HepG2 (cell line): ENCODE data around the gene CES3. TPM values are rescaled to one million over a fixed set of nuclear protein-coding genes. Genes with fewer than 3 reads are reported as not detected.
A peak's percentile ranks its signal among the peaks of the same experiment; 100 is the strongest.

ENCODE experiments used
- ELK4 ChIP-seq: sonication (generic); formaldehyde crosslinking; IDR thresholded peaks from 2 replicates; pipeline ENCODE4 v1.9.0; 2021; ENCODE audit warnings: missing genetic modification reagents, borderline replicate concordance
- FOXO1 ChIP-seq: sonication (generic); formaldehyde crosslinking; IDR thresholded peaks from 2 replicates; pipeline ENCODE4 v1.4.0; 2020; ENCODE audit warnings: missing genetic modification reagents
- GATAD2A ChIP-seq: IDR thresholded peaks from 2 replicates; pipeline ENCODE4 v1.6.1; 2016
- GPN1 ChIP-seq: sonication (generic); formaldehyde crosslinking; IDR thresholded peaks from 2 replicates; pipeline ENCODE4 v1.5.1; 2020; ENCODE audit warnings: missing genetic modification reagents, borderline replicate concordance
- GRHL1 ChIP-seq: sonication (generic); formaldehyde crosslinking; conservative IDR thresholded peaks from 2 replicates; pipeline ENCODE4 v1.8.0; 2022; ENCODE audit warnings: missing genetic modification reagents
- HDAC1 ChIP-seq: sonication (generic); formaldehyde crosslinking; IDR thresholded peaks from 2 replicates; pipeline ENCODE4 v1.5.1; 2020; ENCODE audit warnings: mild to moderate bottlenecking, missing genetic modification reagents
- PBX2 ChIP-seq: IDR thresholded peaks from 2 replicates; pipeline ENCODE4 v1.6.1; 2016; ENCODE audit warnings: control low read depth
- PLSCR1 ChIP-seq: sonication (generic); formaldehyde crosslinking; IDR thresholded peaks from 2 replicates; pipeline ENCODE4 v1.5.0; 2020; ENCODE audit warnings: missing genetic modification reagents, mild to moderate bottlenecking, borderline replicate concordance
- SOX13 ChIP-seq, 3 experiments: fragments of 450-650 bp in 1 of 3; sonication (generic) in 1 of 3; formaldehyde crosslinking in 1 of 3; IDR thresholded peaks in 2 of 3; conservative IDR thresholded peaks in 1 of 3; 2 replicates each; pipeline versions ENCODE4 v1.5.0 to v1.6.1; 2016 to 2020; ENCODE audit warnings: antibody characterized with exemption in 1 of 3, mild to moderate bottlenecking in 1 of 3, missing compliant biosample characterization in 1 of 3, missing genetic modification reagents in 1 of 3, moderate library complexity in 1 of 3
- SP5 ChIP-seq: IDR thresholded peaks from 2 replicates; pipeline ENCODE4 v1.6.1; 2016; ENCODE audit warnings: low read depth, borderline replicate concordance
- SRSF1 ChIP-seq: fragments of 200-400 bp; formaldehyde crosslinking; optimal IDR thresholded peaks from 2 replicates; pipeline ENCODE3; 2017; ENCODE audit warnings: mild to moderate bottlenecking, low read depth, low read length, moderate library complexity
- TEF ChIP-seq: sonication (generic); formaldehyde crosslinking; IDR thresholded peaks from 2 replicates; pipeline ENCODE4 v1.5.0; 2020; ENCODE audit warnings: missing genetic modification reagents
- ZNF180 ChIP-seq: sonication (generic); formaldehyde crosslinking; IDR thresholded peaks from 2 replicates; pipeline ENCODE4 v1.4.0; 2020; ENCODE audit warnings: low read depth, missing genetic modification reagents, borderline replicate concordance
- ZNF235 ChIP-seq: sonication (generic); formaldehyde crosslinking; IDR thresholded peaks from 2 replicates; pipeline ENCODE4 v1.8.1; 2023; ENCODE audit warnings: mild to moderate bottlenecking, missing genetic modification reagents, borderline replicate concordance
- ZNF317 ChIP-seq: sonication (generic); formaldehyde crosslinking; IDR thresholded peaks from 2 replicates; pipeline ENCODE4 v1.5.0; 2020; ENCODE audit warnings: mild to moderate bottlenecking, missing genetic modification reagents
- ZNF512B ChIP-seq: sonication (generic); formaldehyde crosslinking; IDR thresholded peaks from 2 replicates; pipeline ENCODE4 v1.5.1; 2020; ENCODE audit warnings: missing genetic modification reagents, mild to moderate bottlenecking, borderline replicate concordance
- ZNF598 ChIP-seq: sonication (generic); formaldehyde crosslinking; IDR thresholded peaks from 2 replicates; pipeline ENCODE4 v1.5.1; 2020; ENCODE audit warnings: mild to moderate bottlenecking, missing genetic modification reagents, borderline replicate concordance
- ZNF629 ChIP-seq: sonication (generic); formaldehyde crosslinking; conservative IDR thresholded peaks from 2 replicates; pipeline ENCODE4 v1.5.0; 2020; ENCODE audit warnings: missing genetic modification reagents
- ZSCAN21 ChIP-seq: sonication (generic); formaldehyde crosslinking; IDR thresholded peaks from 2 replicates; pipeline ENCODE4 v1.8.0; 2022; ENCODE audit warnings: mild to moderate bottlenecking, missing genetic modification reagents, moderate library complexity, borderline replicate concordance
- polyA plus RNA-seq, 8 experiments: library from polyadenylated mRNA; depleted of rRNA in 3 of 8; stranded (reverse) in 7 of 8; unstranded in 1 of 8; fragments of >200 nt; fragmentation: Illumina TruSeq in 4 of 8; extraction: Trizol in 4 of 8; gene quantifications; 2 replicates each; pipeline versions ENCODE4 v1.2.1 to v1.2.3, GENCODE V29; 2011 to 2016; ENCODE audit warnings: low read depth in 4 of 8, missing spikeins in 1 of 8, mixed read lengths in 1 of 8; ENCODE audit not compliant: insufficient read depth in 1 of 8
- total RNA-seq, 5 experiments: library from RNA; depleted of rRNA; stranded (reverse); fragments of >200 nt; fragmentation: Illumina TruSeq; extraction: Trizol; gene quantifications; 2 replicates each; pipeline ENCODE4 v1.2.3, GENCODE V29; 2016; ENCODE audit warnings: low read depth in 1 of 5

CES3 gene
- total and polyA plus RNA-seq, 2 of the 13 experiments (the other 11 are each of a cell fraction or from before 2014, with no cell fraction given): 6.6 to 17.4 TPM

GRCh38 chr16:66934138-66934838 lies 26.8 kb upstream of the CES3 start, which contains the start of gene CIAO2B (continued):
- TF ChIP-seq HDAC1 (CRISPR knock-in tag) (peak; percentile 99), GPN1 (CRISPR knock-in tag) (no peak; the same call in 1 of the 2 replicates), ZNF629 (CRISPR knock-in tag) (peak; percentile 50), ZNF317 (CRISPR knock-in tag) (peak; percentile 89), PBX2 (0 out of 2 replicates have a peak, but pooled peaks have one; percentile 14), ZNF235 (CRISPR knock-in tag) (peak; percentile 92; the same call in 1 of the 2 replicates), ZNF598 (CRISPR knock-in tag) (no peak; the same call in 1 of the 2 replicates), GATAD2A (CRISPR knock-in tag) (peak; percentile 84), ELK4 (CRISPR knock-in tag) (peak; percentile 95), PLSCR1 (CRISPR knock-in tag) (peak; percentile 5; the same call in 1 of the 2 replicates), FOXO1 (CRISPR knock-in tag) (peak; percentile 83), SP5 (CRISPR knock-in tag) (peak; percentile 81), ZNF180 (peak; percentile 96), ZNF512B (CRISPR knock-in tag) (peak; percentile 96), SRSF1 (no peak), SOX13 (IDR thresholded peaks at IDR 0.05) (no peak), SOX13 (CRISPR knock-in tag; conservative IDR thresholded peaks at IDR 0.05 in 1 of 2, IDR thresholded peaks at IDR 0.05 in 1 of 2) (peak in 1 of 2 experiments; percentile 52; a peak in 1 of 4 replicates), TEF (CRISPR knock-in tag) (peak; percentile 75; the same call in 1 of the 2 replicates), GRHL1 (CRISPR knock-in tag) (no peak), ZSCAN21 (CRISPR knock-in tag) (peak; percentile 97)
